GM21360 (cell line): ENCODE measurements around the gene TMEM239.
"Not testable (repeated sequence)": the region's sequence is repeated elsewhere in the genome, so short reads cannot be mapped to it uniquely, and the experiment has no call there.

Experiments used
- ATAC-seq: cut with Tn5 transposase; IDR thresholded peaks from one replicate; pipeline ENCODE4 v1.9.1; 2021; ENCODE audit warnings: mild to moderate bottlenecking, moderate library complexity; ENCODE audit not compliant: unreplicated experiment

Gene TMEM239

DNA sequence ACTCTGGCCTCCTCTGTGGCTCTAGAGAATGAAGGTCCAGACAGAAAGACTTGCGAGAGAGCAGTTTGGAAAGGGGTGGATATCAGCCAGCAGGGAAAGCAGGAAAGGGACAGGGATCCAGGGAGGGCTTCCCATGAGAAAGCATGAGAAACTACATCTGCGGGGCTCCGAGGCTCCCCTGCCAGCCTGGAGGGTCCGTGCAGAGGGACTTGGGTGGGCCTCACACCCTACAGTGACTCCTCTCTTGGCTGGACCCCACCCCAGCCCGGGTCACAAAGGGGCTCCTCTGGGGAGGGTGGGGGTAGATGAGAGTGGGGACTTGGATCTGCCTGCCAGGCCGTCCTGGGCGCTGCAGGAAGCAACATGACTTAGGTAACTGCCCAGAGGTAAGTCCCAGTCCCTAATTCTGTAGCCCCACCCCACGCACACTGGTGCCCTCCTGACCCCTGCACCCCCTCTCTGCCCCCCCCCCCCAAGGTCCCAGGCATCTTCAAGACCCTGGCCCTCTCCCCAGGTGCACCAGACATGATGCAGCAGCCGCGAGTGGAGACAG lies at the start of gene TMEM239:
Gene TMEM239, plus strand, starts transcription at position 335 of the 553 bp plus-strand sequence. Its CDS starts 191 bp downstream, at position 526.
- no peak for ATAC-seq

DNA sequence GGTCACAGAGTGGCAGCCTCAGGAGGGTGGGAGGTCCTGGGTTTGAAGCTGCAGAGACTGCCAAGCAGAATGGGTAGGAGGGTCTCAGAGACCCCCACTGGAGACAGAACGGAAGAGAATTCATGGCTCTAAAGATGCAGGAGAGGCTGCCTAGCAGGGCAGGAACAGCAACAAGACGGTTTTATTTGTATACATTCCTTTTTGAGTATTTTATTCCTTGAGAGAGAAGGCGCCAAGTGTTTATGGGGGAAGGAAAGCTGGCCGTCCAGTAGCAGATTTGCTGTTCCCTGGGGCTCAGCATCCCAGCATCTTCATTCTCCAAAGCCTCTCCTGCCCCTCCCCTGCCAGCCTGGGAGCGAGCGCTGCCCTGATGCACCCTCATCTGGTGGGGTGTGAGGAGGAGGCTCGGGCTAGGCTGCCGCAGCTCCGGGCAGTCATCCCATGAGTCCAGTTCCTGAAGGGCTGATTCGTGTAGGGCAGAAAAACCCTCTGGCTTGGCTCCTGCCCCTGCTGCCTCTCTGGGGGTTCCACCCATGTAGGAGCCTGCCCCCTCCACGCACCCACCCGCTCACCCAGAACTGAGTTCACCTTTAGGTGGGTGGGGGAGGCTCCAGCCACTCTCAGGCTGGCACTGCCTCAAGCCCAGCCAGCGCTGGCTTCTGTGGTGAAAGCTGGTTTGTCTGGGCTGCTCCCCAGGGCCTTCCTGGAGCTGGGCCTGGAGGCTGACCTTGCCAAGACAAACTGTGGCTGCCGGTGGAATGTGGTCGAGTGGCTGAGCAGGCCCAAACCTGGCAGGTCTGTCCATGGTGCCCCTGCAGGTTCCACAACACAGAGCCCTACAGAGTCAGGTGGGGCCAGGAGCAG lies 48.2 kb upstream of the TMEM239 start:
- no peak for ATAC-seq

DNA sequence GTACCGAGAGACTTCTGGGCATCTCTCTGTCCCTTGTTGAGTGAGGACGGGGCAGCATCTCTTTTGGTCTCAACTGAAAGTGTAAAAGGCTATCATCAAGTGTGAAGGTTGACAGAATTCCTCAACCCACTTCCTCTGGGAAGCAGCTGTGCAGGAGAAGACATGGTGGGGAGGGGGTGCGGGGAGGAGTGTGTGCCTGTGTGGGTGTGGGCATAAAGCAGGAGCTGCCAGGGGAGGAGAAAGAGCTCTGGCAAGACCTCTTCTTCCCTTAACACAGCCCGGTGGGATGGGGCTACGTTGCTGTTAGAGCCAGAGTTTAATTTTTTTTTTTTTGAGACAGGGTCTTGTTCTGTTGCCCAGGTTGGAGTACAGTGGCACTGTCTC lies 47.5 kb upstream of the TMEM239 start:
- no peak for ATAC-seq

DNA sequence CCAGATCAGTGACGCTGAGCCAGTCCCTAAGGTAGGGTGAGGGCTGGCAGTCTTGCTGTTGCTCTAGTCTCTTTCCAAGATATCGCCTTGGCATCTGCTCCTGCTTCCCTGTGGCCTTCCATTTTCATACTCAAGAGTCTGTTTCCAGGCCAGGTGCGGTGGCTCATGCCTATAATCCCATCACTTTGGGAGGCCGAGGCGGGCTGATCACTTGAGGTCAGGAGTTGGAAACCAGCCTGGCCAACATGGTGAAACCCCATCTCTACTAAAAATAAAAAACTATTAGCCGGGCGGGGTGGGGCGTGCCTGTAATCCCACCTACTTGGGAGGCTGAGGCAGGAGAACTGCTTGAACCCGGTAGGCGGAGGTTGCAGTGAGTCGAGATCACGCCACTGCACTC lies 46.1 kb upstream of the TMEM239 start:
- ATAC-seq: not testable (repeated sequence)

DNA sequence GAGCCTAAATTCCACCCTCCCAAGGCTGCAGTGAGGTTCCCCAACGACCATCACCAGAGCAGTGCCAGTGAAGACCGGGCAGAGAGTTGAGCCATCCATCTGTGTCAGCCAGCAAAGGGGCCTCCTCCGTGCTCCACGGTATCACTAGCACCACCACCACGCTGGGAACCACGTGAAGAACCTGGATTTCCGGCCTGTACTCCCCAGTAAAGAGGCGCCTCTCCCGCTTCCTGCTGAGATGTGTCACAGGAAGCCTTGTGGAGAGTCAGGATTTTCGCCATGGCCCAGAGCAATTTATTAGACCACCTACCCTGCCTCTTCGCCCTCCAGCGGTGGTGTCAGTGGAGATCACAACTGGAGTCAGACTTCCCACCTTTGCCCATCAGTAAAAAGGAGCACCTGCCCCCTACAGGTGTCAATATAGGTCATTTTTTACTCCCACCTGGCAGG lies 44.5 kb upstream of the TMEM239 start:
- no peak for ATAC-seq

DNA sequence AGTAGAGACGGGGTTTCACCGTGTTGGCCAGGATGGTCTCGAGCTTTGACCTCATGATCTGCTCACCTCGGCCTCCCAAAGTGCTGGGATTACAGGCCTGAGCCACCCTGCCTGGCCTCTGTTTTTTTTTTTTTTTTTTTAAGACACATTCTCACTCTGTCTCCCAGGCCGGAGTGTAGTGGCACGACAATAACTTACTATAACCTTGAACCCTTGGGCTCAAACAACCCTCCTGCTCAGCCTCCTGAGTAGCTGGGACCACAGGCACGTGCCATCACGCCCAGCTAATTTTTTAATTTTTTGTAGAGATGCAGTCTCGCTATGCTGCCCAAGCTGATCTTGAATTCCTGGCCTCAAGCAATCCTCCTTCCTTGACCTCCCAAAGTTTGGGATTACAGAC lies 42.4 kb upstream of the TMEM239 start:
- no peak for ATAC-seq

DNA sequence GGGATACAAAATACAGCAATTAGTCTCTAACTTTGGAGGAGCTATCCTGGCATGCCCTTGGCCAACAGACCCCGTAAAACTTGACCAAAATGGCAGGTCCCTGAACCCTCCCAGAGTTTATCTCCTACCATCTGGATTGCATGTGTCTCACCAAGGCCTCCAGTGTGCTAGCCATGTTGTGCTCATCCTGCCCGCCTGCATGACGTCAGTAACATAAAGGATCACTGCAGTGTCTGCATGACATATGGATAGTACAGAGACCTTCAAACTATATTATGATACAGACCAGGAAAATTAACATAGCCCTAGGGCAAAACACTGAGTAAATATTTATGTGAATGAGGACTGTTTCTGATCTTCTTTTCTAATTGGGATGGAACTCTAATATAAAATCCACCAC lies 41.0 kb upstream of the TMEM239 start:
- no peak for ATAC-seq

DNA sequence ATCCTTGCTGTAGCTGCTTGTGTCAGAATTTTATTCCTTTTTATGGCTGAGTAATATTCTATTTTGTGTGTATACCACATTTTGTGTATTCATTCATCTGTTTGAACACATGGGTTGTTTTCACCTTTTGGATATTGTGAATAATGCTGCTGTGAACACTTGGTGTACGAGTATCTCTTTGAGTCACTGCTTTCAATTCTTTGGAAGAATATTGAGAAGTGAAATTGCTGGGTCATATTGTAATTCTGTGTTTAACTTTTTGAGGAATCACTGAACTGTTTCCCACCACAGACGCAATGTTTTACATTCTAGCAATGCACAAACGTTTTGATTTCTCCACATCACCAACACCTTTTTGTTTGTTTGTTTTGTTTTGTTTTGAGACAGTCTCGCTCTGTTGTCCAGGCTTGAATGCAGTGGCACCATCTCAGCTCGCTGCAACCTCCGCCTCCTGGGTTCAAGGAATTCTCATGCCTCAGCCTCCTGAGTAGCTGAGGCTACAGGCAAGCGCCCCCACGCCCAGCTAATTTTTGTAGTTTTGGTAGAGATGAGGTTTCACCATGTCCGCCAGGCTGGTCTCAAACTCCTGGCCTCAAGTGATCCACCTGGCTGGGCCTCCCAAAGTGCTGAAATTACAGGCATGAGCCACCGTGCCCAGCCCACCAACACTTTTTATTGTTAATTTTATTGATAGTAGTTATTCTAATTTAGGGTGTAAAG lies 37.4 kb upstream of the TMEM239 start:
- no peak for ATAC-seq

DNA sequence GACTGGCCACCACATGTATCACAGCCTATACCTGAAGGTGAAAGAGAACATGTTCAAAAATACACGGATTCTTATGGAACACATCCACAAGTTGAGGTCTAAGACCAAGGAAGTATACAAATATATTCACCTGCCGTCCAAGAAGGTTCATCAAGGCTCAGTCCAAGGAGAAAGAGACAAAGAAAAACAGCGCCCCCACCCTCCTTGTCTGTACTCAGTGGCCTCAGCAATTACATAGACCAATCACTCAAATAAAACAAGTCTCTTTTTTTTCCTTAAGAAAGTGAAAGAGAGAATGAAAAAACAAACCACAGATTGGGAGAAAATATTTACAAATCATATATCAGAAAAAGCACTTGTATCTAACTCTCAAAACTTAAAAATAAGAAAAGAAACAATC lies 35.2 kb upstream of the TMEM239 start:
- no peak for ATAC-seq

DNA sequence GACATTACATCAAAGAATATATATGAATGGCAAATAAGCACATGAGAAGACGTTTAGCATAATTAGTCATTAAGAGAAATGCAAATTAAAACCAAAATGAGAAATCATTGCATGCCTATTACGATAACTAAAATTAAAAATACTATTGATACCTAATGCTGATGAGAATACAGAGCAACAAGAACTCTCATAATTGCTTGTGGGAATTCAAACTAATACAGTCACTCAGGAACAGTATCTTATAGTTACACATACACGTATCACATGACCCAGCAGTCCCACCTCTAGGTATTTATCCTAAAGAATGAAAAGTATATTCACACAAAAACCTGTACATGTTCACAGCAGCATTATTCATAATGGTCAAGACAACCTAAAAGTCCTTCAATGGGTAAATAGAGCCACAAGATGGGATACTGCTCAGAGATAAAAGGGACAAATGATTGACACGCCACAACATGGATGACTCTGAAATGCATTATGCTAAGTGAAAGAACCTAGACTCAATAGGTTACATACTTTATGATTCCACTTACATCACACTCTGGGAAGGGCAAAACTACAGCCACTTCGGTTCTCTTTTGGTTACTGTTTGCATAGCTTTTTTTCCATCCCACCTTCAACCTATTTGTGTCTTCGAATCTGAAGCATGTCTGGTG lies 32.1 kb upstream of the TMEM239 start:
- no peak for ATAC-seq

DNA sequence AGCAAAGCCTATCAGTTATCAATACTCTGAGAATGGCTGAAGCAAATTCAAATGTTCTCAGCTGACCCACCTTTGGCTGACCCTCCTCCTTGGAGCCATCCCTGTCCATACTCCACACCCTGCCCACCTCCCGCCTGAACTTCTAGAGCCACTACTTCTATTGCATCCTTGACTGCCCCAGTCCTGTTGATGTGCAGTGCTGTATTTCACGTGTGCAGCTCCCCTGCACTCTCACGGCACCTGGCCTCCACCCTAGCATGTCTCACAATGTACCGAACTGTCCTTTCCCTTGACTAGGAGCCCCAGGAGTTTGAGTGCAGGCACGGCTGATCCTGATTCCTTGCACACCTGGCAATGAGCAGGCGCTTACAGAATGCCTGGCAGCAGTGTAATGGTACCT lies 22.7 kb upstream of the TMEM239 start:
- no peak for ATAC-seq

DNA sequence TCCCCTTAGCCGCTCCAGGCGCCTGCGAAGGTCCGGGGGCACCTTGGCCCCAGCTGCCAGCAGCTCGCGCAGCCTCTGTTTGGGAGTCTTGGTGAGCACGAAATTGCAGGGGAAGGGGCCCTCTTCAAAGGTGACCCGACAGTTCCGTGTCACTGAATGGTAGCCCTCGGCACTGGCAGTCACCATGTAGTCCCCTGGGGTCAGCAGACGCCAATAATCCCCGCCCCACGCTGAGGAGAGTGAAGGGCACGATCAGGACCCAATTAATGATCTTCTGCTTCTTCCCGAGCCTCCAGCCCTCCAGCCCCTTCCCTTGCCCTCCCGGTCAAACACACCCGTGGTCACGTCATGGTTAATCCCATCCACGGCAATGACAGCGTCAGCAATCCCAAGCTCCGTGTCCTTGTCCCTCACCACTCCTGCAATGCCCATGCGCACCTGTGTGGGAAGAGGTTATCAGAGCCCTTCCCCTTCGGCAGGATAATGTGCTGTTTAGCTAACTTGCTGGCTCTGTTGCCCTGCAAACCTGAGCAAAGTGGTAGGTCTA lies 21.9 kb upstream of the TMEM239 start:
- ATAC-seq: no peak

DNA sequence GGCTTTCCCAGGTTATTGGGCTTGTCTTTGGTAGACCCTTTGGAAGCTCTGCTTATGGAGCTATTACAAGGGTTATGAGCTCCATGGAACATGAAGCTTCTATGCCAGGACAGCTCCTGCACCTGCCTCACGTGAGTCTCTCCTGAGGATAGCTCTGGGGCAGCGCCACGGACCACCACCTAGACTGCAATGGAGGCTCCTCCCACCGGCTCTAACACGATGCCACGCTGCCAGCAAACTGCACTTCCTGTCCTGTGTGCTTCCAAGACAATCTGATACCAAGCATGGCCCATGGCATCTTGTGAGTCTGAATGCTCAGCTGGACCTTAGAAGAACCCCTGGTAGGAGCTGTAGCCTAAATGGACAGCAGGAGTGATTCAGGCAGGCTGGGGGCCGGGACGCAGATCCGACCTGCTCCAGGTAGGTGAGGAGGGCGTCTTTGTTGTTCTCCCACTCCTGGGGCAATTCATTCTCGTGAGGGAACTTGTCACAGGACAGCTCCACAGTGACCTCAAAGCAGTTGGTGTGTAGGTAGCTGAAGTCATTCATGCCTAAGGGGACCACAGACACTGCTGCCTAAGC lies 21.2 kb upstream of the TMEM239 start:
- no peak for ATAC-seq

DNA sequence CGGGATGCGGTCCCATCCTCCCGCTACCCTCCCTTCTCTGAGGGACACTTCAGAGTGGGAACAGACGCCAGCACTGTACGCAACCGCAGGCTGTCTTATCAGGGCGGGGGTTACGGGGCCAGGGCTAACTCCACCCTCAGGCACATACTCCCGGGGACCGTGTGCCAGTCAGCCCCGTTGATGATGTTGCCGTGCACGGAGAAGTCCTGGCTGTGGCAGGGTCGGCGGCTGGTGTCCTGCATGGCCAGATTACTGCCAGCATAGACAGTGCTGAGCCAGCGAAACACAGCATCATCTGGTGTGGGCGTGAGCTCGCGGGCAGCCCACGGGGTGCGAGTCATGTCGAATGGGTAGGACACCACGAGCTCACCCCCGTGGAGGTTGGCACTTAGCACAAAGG lies 20.7 kb upstream of the TMEM239 start:
- ATAC-seq: no peak

DNA sequence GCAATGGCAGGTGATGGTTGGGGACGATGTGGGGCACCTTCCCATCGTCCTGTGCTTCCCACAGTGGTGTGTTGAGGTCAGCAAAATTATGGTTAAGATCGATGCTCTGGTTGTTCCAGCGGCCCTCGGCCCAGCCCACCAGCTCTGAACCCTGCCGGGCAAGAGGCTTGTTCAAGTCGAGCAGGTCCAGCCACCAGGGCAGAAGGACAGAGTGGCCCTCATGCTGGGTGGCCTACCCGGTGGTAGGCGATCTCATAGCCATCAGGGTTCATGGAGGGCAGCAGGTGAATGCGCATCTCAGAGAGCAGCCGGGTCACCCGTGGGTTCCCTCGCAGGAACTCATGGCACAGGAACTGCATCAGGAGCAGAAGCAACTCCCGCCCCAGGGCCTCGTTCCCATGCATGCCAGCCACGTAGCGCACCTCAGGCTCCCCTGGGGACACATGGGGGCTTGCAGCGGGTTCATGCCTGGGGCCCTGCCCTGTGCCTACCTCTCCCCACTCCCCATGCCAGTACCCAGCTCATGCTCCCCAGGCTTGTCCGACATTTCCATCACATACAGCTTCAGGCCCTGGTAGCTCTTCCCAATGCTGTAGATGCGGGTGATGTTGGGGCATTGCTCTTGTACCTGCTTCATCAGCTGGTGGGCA lies 20.0 kb upstream of the TMEM239 start:
- ATAC-seq: no peak

DNA sequence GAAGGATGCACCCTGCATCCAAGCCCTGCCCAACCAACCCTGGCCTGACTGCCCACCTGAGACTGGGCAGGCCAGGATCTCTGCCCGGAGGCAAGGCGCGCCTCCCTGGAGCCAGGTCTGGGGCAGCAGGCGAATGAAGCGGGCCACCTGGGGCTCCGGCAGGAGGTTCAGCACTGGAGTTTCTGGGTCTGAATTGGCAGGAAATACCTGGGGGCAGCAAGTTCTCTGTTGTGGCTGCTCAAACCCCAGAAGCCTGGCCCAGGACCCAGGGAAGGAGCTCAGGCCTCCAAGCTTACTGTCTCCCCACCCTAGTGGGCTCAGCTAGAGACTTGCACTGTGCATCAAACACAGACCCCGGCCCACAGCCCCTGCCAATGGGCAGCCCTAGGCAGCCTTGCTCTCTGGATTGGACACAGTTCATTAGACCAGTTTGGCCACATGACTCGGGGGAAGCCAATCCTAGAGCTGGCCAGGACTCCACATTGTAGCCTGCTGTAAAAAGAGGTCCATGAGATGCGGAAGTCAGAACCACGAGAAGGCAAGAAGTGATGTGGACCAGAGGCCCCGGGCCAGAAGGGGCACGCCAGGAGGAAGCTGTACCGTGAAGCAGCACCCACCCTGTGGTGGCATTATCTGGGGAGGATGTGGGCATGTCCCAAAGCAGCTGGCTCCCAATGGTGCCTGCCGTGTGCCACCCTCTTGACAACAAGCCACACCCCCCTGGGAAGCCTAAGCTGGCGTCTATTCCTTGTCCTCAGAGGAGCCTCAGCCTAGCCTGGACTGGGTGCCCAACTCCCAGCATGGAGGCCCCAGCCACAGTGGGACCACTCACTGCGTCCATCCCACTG lies 18.8 kb upstream of the TMEM239 start:
- ATAC-seq: no peak

DNA sequence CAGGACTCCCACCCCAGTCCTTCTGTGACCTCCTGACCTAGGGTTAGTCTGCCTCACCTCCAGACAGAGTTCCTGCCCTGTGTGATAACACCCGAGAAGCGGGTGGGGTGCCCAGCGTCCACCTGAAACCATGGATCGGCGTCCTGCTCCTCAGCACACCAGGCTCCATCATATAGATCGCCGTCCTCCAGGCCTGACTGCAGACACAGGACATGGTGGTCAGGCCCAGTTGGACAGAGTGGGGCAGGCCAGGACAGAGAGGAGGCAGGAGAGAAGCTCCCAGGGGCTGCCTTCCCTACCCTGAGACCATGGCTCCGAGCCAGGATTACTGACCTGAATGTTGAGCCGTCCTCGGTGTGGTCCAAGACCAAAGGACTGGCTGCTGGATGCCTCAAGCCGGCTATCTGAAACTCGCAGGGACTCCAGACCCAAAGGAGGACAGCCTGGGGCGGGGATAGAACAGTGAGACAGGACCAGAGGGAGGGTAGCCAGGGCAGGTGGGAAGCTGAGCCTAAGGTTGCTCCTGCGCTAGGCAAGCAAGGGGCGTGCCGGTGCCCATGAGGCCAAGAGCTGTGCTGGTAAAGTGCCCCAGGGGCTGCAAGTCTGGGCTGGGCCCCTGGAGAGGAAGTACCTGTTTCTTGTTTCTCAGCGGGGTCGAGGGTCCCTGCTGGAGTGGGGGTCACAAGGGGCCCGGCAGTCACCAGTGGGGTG lies 17.9 kb upstream of the TMEM239 start:
- no peak for ATAC-seq

DNA sequence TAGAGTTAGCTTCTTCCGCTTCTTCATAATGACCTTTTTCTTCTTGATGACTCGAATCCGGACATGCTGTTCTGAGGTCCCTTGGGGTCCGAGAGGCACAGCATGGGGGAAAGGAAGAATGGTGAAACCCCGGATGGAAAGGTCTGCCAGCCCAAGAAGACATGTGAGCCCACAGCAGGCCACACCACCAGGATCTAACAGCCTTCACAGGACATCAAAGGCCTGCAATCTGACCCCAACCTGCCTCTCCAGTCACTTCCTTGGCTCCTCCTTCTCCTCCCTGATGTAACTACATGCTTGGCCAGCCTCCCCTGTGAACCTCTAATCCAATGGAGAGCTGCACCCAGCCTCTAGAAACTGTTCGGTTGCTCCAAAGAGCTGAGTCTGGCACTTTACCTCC lies 17.4 kb upstream of the TMEM239 start:
- ATAC-seq: no peak

DNA sequence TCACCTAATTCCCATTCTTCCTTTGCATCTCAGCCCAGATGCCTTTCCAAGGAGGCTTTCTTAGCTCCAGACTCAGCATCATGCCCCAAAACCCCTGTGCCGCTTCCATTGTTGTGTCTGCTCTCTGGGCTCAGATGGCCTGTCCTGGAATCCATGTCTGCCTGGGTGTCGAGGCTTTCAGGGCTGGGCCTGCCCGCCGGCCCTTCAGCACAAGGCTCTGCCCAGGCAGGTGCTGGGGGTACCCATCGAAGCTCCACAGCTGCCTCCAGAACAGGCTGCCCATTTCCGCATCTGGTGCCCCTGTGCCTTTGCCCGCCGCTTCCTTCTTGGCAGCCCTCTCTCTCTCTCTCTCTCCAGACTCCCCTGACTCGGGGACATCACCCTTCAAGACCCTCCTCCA lies 16.9 kb upstream of the TMEM239 start:
- ATAC-seq: no peak
